Karpas-422 (cell line): Measurements from ENCODE around the gene GHRL. TPM values are rescaled to one million over a fixed set of nuclear protein-coding genes. Genes with fewer than 3 reads are reported as not detected.

Source experiments
- DNase-seq: peaks from one replicate; pipeline ENCODE4 v3.0.0-alpha.2; 2015
- H2AFZ ChIP-seq: fragments of 200-600 bp; sonication (generic); 2 replicates; pipeline ENCODE4 v1.6.1; 2014; ENCODE audit warnings: antibody characterized with exemption, low read length, mixed read lengths
- H3K27ac ChIP-seq: fragments of 200-600 bp; sonication (generic); 2 replicates; pipeline ENCODE4 v1.5.1; 2014; ENCODE audit warnings: mild to moderate bottlenecking, low read length, moderate library complexity
- H3K27me3 ChIP-seq: fragments of 200-600 bp; sonication (generic); 2 replicates; pipeline ENCODE4 v1.6.1; 2014; ENCODE audit warnings: low read length, mixed read lengths
- H3K36me3 ChIP-seq: fragments of 200-600 bp; sonication (generic); 2 replicates; pipeline ENCODE4 v1.6.1; 2014; ENCODE audit warnings: low read length, mixed read lengths; ENCODE audit not compliant: insufficient read depth
- H3K4me1 ChIP-seq: fragments of 200-600 bp; sonication (generic); 2 replicates; pipeline ENCODE4 v1.6.1; 2014; ENCODE audit warnings: mild to moderate bottlenecking, low read length, mixed read lengths
- H3K4me2 ChIP-seq: fragments of 200-600 bp; sonication (generic); 2 replicates; pipeline ENCODE4 v1.6.1; 2014; ENCODE audit warnings: low read length, low read depth, mild to moderate bottlenecking; ENCODE audit not compliant: poor library complexity, severe bottlenecking
- H3K4me3 ChIP-seq: fragments of 200-600 bp; sonication (generic); 2 replicates; pipeline ENCODE4 v1.5.1; 2014; ENCODE audit warnings: mild to moderate bottlenecking, antibody characterized with exemption, low read length, mixed read lengths
- H3K79me2 ChIP-seq: fragments of 200-600 bp; sonication (generic); 2 replicates; pipeline ENCODE4 v1.6.1; 2014; ENCODE audit warnings: mild to moderate bottlenecking, low read length, mixed read lengths
- H3K9ac ChIP-seq: fragments of 200-600 bp; sonication (generic); 2 replicates; pipeline ENCODE4 v1.6.0; 2014; ENCODE audit warnings: low read length
- H3K9me2 ChIP-seq: fragments of 200-600 bp; sonication (generic), shearing (Covaris generic); replicated peaks from 2 replicates; pipeline ENCODE4 v1.6.0; 2014; ENCODE audit warnings: mild to moderate bottlenecking, low read length, moderate library complexity; ENCODE audit not compliant: insufficient read depth
- H3K9me3 ChIP-seq: fragments of 300-700, 200-600 bp; sonication (generic); 2 replicates; pipeline ENCODE4 v1.6.1; 2014; ENCODE audit warnings: low read length, mixed read lengths
- H4K20me1 ChIP-seq: fragments of 200-600 bp; sonication (generic); 2 replicates; pipeline ENCODE4 v1.6.1; 2014; ENCODE audit warnings: mild to moderate bottlenecking, antibody characterized with exemption, low read length, low read depth; ENCODE audit not compliant: insufficient read depth
- total RNA-seq: library from RNA; depleted of rRNA; stranded (reverse); fragments of >200 nt; shearing (Covaris generic); gene quantifications from 2 replicates; pipeline ENCODE4 v1.2.3, GENCODE V29; 2014; ENCODE audit warnings: low replicate concordance

The GHRL gene
- total RNA-seq, 1 experiment from 2014 or later: 1.1 TPM

DNA sequence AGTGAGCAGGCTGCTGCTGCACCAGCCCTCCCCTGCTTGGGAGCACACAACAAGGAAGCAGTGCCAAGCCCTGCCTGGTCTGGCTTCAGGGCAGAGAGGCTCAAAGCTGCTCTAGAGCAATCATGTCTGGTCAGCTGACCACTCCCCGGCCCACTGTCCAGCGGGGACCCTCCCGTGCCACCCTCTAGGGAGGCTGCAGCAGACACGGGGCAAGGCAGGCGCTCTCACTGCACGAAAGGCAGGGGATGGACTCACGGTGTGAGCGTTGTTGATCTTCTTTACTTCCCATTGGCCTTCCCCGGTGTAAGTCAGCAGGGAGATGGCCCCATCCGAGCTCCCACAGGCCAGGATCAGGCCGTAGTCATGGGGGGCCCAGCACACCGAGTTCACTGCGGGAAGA is 19.0 kb upstream of the GHRL start:
- Histone ChIP-seq H4K20me1 (peaks cover 4% of the 10 kb centered on the region; the same call in 1 of the 2 replicates), H3K27me3 (no peaks in the 10 kb centered on the region), H3K4me3 (no peak overlapping the region), H3K4me1 (peaks cover 7% of the 10 kb centered on the region), H3K79me2 (no peaks in the 10 kb centered on the region), H3K4me2 (no peak overlapping the region), H3K27ac (no peak overlapping the region), H3K36me3 (peaks cover 22% of the 10 kb centered on the region; the same call in 1 of the 2 replicates), H3K9me2 (no peaks in the 10 kb centered on the region), H3K9me3 (no peaks in the 10 kb centered on the region), H3K9ac (no peak overlapping the region), H2AFZ (no peak overlapping the region)
- DNase-seq: no peak

DNA sequence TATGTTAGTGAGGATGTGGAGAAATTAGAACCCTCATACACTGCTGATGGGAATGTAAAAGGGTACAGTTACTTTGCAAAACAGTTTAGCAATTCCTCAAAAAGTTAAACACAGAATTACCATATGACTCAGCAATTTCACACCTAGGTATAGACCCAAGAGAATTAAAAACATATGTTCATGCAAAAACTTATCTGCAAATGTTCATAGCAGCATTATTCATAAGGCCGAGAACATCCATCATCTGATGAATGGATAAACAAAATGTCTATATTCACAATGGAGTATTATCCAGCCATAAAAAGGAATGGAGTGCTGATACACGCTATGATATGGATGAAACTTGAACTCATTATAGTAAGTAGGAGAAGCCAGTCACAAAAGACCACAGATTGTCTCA is 17.8 kb upstream of the GHRL start:
- no peak overlapping the region for H3K9ac ChIP-seq
- H4K20me1 ChIP-seq: peaks cover 4% of the 10 kb centered on the region; the same call in 1 of the 2 replicates
- H3K9me3 ChIP-seq: no peaks in the 10 kb centered on the region
- no peak overlapping the region for H3K27ac ChIP-seq
- no peaks in the 10 kb centered on the region for H3K27me3 ChIP-seq
- no peak overlapping the region for H2AFZ ChIP-seq
- peaks cover 7% of the 10 kb centered on the region for H3K4me1 ChIP-seq
- H3K4me3 ChIP-seq: no peak overlapping the region
- no peaks in the 10 kb centered on the region for H3K79me2 ChIP-seq
- DNase-seq: no peak
- H3K9me2 ChIP-seq: no peaks in the 10 kb centered on the region
- H3K4me2 ChIP-seq: no peak overlapping the region
- peaks cover 22% of the 10 kb centered on the region; the same call in 1 of the 2 replicates for H3K36me3 ChIP-seq

DNA sequence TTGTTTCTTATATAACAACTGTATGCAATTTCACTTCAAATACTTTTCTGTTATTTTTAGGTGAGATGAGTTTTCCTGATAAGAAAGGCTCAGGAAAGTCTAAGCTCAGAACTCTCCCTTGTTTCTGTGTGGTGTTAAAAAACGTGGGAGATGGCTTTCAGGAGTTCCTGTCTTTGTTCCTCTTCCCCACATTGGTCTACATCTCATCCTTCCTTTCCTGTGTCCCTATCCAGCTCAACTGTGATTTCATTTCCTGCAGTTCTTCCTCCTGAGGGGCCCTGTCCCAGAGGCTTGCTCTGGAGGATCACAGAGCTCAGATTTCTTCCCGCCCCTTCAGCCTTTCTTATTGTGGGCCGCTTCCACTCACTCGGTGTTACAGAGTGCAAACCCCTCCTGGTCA is 17.0 kb upstream of the GHRL start:
- Histone ChIP-seq H3K4me1 (peaks cover 7% of the 10 kb centered on the region), H3K36me3 (peaks cover 22% of the 10 kb centered on the region; the same call in 1 of the 2 replicates), H3K79me2 (no peaks in the 10 kb centered on the region), H4K20me1 (peaks cover 4% of the 10 kb centered on the region; the same call in 1 of the 2 replicates), H3K9me2 (no peaks in the 10 kb centered on the region), H2AFZ (no peak overlapping the region), H3K9ac (no peak overlapping the region), H3K9me3 (no peaks in the 10 kb centered on the region), H3K4me2 (no peak overlapping the region), H3K4me3 (no peak overlapping the region), H3K27me3 (no peaks in the 10 kb centered on the region), H3K27ac (no peak overlapping the region)
- no peak for DNase-seq

DNA sequence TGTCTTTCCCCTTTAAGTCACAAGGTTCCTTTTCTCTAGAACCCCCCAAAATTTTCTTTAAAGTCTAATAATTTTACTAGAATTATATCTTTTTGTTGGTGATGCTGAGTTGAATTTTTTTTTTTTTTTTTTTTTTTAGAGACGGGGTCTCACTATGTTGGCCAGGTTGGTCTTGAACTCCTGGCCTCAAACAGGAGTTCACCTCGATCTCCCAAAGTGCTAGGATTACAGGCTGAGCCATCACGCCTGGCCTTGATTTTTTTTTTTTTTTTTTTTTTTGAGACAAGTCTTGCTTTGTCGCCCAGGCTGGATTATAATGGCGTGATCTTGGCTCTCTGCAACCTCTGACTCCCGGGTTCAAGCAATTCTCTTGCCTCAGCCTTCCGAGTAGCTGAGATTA is 15.9 kb upstream of the GHRL start:
- H3K4me2 ChIP-seq: no peak overlapping the region
- peaks cover 27% of the 10 kb centered on the region; the same call in 1 of the 2 replicates for H3K36me3 ChIP-seq
- no peaks in the 10 kb centered on the region for H3K9me3 ChIP-seq

DNA sequence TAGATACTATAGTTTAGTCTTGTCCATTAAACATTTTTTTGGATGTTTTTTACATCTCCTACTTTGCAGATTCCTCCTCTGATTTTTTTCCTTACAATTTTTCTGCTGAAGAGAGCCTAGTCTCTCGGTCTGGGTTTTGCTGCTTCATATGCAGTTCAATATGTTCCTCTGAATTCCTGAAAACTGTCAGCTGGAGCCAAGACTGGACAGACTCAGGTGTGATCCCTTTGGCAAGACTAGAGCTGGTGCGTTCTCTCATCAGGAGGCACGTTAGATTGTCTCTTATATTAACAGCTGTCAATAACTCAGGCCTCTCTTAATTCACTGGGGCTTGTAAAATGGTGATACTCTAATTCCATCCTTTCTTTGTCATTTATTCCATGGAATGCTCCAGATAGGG is 13.4 kb upstream of the GHRL start:
- Histone ChIP-seq H2AFZ (no peak overlapping the region), H3K4me1 (peaks cover 7% of the 10 kb centered on the region), H4K20me1 (no peaks in the 10 kb centered on the region; the same call in 1 of the 2 replicates), H3K4me2 (no peak overlapping the region), H3K27ac (no peak overlapping the region), H3K36me3 (peaks cover 32% of the 10 kb centered on the region; the same call in 1 of the 2 replicates), H3K9me2 (no peaks in the 10 kb centered on the region), H3K9me3 (no peaks in the 10 kb centered on the region), H3K79me2 (no peaks in the 10 kb centered on the region), H3K27me3 (no peaks in the 10 kb centered on the region), H3K4me3 (no peak overlapping the region), H3K9ac (no peak overlapping the region)
- no peak for DNase-seq

More for the DNA sequence above, 15.9 kb upstream of the GHRL start:
- no peak for DNase-seq
- H3K79me2 ChIP-seq: no peaks in the 10 kb centered on the region
- H3K9me2 ChIP-seq: no peaks in the 10 kb centered on the region
- no peak overlapping the region for H3K27ac ChIP-seq
- no peaks in the 10 kb centered on the region for H3K27me3 ChIP-seq
- no peak overlapping the region for H3K9ac ChIP-seq
- peaks cover 7% of the 10 kb centered on the region for H3K4me1 ChIP-seq
- no peak overlapping the region for H3K4me3 ChIP-seq
- no peak overlapping the region for H2AFZ ChIP-seq
- peaks cover 4% of the 10 kb centered on the region; the same call in 1 of the 2 replicates for H4K20me1 ChIP-seq

DNA sequence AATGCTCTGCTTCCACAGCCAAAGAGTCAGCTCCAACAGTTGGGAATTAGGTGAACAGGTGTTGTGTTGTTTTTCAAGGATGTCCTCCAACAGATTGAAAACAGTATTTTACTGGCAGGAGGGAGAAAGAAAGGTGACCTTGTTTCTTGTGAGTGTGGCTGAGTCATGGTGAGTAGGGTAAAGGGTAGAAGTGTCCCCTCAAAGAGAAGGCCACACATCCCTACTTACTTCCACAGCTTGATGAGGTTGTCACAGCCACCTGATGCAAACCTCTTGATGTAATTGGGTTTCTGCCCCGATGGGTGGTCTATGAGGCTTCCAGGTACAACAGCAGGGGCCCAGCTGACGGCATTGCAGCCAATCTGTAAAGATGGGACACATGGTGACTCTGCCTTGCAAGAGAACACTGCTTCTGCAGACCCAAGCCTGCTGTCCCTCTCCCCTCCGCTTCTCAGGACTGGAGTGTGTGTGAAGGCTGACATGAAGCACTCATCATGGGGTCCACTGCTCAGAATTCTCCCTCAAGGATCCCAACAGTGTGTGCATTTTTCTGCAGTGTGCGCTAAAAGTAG is 12.7 kb upstream of the GHRL start:
- Histone ChIP-seq H4K20me1 (no peaks in the 10 kb centered on the region), H3K9me2 (no peaks in the 10 kb centered on the region), H3K9ac (no peak overlapping the region), H3K4me3 (no peak overlapping the region), H3K4me1 (peaks cover 2% of the 10 kb centered on the region), H3K9me3 (no peaks in the 10 kb centered on the region), H2AFZ (no peak overlapping the region), H3K27ac (no peak overlapping the region), H3K79me2 (peaks cover 3% of the 10 kb centered on the region; the same call in 1 of the 2 replicates), H3K36me3 (peaks cover 35% of the 10 kb centered on the region), H3K4me2 (no peak overlapping the region), H3K27me3 (no peaks in the 10 kb centered on the region)
- DNase-seq: no peak

DNA sequence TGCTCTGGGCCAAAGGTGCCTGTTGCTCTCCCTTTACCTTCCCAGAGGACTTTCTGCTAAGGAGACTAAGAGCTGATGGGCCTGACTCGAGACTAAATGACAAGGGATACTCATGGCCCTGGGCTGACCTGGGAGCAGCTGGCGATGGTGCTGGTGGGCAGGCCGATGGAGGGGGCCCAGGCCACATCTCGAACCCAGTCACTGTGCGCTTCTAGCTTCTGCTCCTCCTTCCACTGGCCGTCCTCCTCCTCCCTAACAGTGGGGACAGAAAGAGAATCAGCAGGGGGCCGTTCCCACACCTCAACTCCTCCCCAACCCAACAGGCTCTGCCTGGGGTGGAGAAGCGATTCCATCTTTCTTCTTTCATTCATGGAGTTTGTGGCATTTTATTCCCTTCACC is 12.2 kb upstream of the GHRL start:
- Histone ChIP-seq H4K20me1 (no peaks in the 10 kb centered on the region), H3K27ac (no peak overlapping the region), H3K9ac (no peak overlapping the region), H3K4me2 (no peak overlapping the region), H2AFZ (no peak overlapping the region), H3K9me3 (no peaks in the 10 kb centered on the region), H3K4me1 (no peaks in the 10 kb centered on the region), H3K27me3 (no peaks in the 10 kb centered on the region), H3K79me2 (peaks cover 3% of the 10 kb centered on the region; the same call in 1 of the 2 replicates), H3K4me3 (no peak overlapping the region), H3K36me3 (peaks cover 37% of the 10 kb centered on the region), H3K9me2 (no peaks in the 10 kb centered on the region)
- DNase-seq: no peak

DNA sequence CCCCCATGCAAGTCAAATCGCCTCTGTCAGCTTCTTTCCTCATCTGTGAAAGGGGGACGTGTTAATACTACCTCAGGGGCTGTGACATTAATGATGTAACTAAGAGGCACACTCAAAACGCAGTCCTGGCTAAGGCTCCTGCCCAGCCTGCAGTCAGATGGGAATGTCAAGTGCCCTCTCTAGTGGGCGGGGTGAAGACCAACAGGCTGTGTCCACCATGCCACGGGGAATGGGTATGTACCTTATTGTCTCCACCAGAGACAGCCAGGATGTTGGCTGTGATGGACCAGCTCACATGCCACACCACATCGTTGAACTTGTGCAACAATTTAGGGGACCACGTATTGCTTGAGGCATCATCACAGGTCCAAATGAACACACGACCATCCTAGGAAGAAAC is 11.0 kb upstream of the GHRL start:
- Histone ChIP-seq H3K27me3 (no peaks in the 10 kb centered on the region), H3K4me3 (no peak overlapping the region), H2AFZ (no peak overlapping the region), H3K4me1 (no peaks in the 10 kb centered on the region), H3K79me2 (peaks cover 3% of the 10 kb centered on the region; the same call in 1 of the 2 replicates), H3K36me3 (peaks cover 38% of the 10 kb centered on the region), H3K27ac (no peak overlapping the region), H3K4me2 (no peak overlapping the region), H3K9me3 (no peaks in the 10 kb centered on the region), H4K20me1 (no peaks in the 10 kb centered on the region), H3K9ac (no peak overlapping the region), H3K9me2 (no peaks in the 10 kb centered on the region)
- DNase-seq: no peak
